Panc1 (cell line): ENCODE measurements around the gene TBC1D2. TPM values are rescaled to one million over a fixed set of nuclear protein-coding genes. Genes with fewer than 3 reads are reported as not detected.

Experiments
- ATAC-seq: fragments of 200-7000 bp; cut with Tn5 transposase; 2 replicates; pipeline ENCODE4 v1.9.1; 2020; ENCODE audit warnings: mild to moderate bottlenecking, moderate library complexity
- BruUV-seq: library from RNA; stranded (reverse); fragments of 400-500 nt; replicated peaks from 2 replicates; lab custom pipeline; 2021; lab: Mats Ljungman, UMichigan
- CTCF ChIA-PET: fragments of 300-600 bp; sonication (Branson Sonifier 250); formaldehyde crosslinking; loops from one replicate; lab custom pipeline; 2022; ENCODE audit warnings: antibody characterized with exemption; lab: Charles Lee
- POLR2A ChIA-PET: fragments of 300-600 bp; sonication (Branson Sonifier 250); formaldehyde crosslinking; loops from one replicate; lab custom pipeline; 2022; ENCODE audit warnings: antibody characterized with exemption; lab: Charles Lee
- DNase-seq: peaks from one replicate; pipeline ENCODE4 v3.0.0-alpha.2; 2010; ENCODE audit warnings: low read depth, low spot score
- H3K27ac ChIP-seq: 2 replicates; pipeline ENCODE4 v1.5.1; 2011; ENCODE audit warnings: mild to moderate bottlenecking, low read length, inconsistent platforms
- H3K27me3 ChIP-seq: fragments of 200-500 bp; sonication (Bioruptor generic); 2 replicates; pipeline ENCODE4 v1.6.0; 2014; ENCODE audit warnings: low read length, inconsistent platforms; ENCODE audit not compliant: control insufficient read depth, insufficient read depth
- H3K36me3 ChIP-seq: fragments of 200-500 bp; sonication (Bioruptor generic); 2 replicates; pipeline ENCODE4 v1.5.1; 2014; ENCODE audit warnings: inconsistent platforms, mild to moderate bottlenecking, low read length, moderate library complexity; ENCODE audit not compliant: control insufficient read depth, insufficient read depth
- H3K4me1 ChIP-seq: 2 replicates; pipeline ENCODE4 v1.5.1; 2011; ENCODE audit warnings: inconsistent platforms, mild to moderate bottlenecking, low read length, moderate library complexity; ENCODE audit not compliant: control insufficient read depth, insufficient read depth
- H3K4me3 ChIP-seq, 2 experiments: 2 replicates each; pipeline ENCODE4 v1.5.1; 2011 to 2012; ENCODE audit warnings: low read depth in 2 of 2, low read length in 2 of 2, mild to moderate bottlenecking in 2 of 2, inconsistent platforms in 1 of 2, moderate library complexity in 1 of 2
- H3K9me3 ChIP-seq: fragments of 200-500 bp; sonication (Bioruptor generic); 2 replicates; pipeline ENCODE4 v1.5.1; 2014; ENCODE audit warnings: low read depth, mild to moderate bottlenecking, inconsistent platforms, low read length, moderate library complexity; ENCODE audit not compliant: control insufficient read depth, insufficient read depth
- CTCF ChIP-seq: fragments of 450-650 bp; IDR thresholded peaks from 2 replicates; pipeline ENCODE4 v1.5.1; 2017; ENCODE audit warnings: mild to moderate bottlenecking
- POLR2AphosphoS5 ChIP-seq: IDR thresholded peaks from 2 replicates; pipeline ENCODE4 v1.6.1; 2012; ENCODE audit warnings: mild to moderate bottlenecking, low read depth, low read length, moderate library complexity
- REST ChIP-seq, 2 experiments: IDR thresholded peaks; 2 replicates each; pipeline ENCODE4 v1.6.1; 2011 to 2012; ENCODE audit warnings: low read depth in 2 of 2, control low read depth in 1 of 2, low read length in 1 of 2, mild to moderate bottlenecking in 1 of 2, moderate library complexity in 1 of 2; ENCODE audit not compliant: insufficient read depth in 1 of 2
- SIN3A ChIP-seq: IDR thresholded peaks from 2 replicates; pipeline ENCODE4 v1.6.1; 2012; ENCODE audit warnings: low read depth, mild to moderate bottlenecking, low read length, moderate library complexity, borderline replicate concordance; ENCODE audit not compliant: insufficient read depth
- TCF7L2 ChIP-seq: IDR thresholded peaks from 2 replicates; pipeline ENCODE4 v1.6.1; 2011; ENCODE audit warnings: mild to moderate bottlenecking, low read depth, low read length, inconsistent platforms
- in situ Hi-C: cut with HindIII; loops from 2 replicates; pipeline ENCODE4 v1.10.0; 2016; ENCODE audit warnings: low sequenced_read_pairs, low pct_unique_long_range_greater_than_20kb
- intact Hi-C: fragments of 100-400 bp; cut with micrococcal nuclease; formaldehyde crosslinking; loops from one replicate; pipeline ENCODE4 v1.10.0; 2022; ENCODE audit not compliant: unreplicated experiment
- total RNA-seq: library from RNA; stranded (reverse); gene quantifications from one replicate; pipeline ENCODE4 v1.2.1, GENCODE V29; 2021; ENCODE audit not compliant: unreplicated experiment

TBC1D2 gene
- total RNA-seq, 1 experiment from 2014 or later: 2.4 TPM

GRCh38 chr9:98195671-98196070 is 59.8 kb downstream of the TBC1D2 start:
- POLR2A ChIA-PET: no interaction called here
- no peaks in the 10 kb centered on the region for H3K27me3 ChIP-seq

GRCh38 chr9:98193336-98193944 is 62.0 kb downstream of the TBC1D2 start:
- CTCF ChIA-PET: no interaction called here
- peak overlapping the region; percentile 56 to 58 for H3K4me3 ChIP-seq
- H3K27ac ChIP-seq: no peak overlapping the region
- no peaks in the 10 kb centered on the region for H3K27me3 ChIP-seq
- no TSS peak for BruUV-seq
- H3K9me3 ChIP-seq: no peaks in the 10 kb centered on the region
- no peaks in the 10 kb centered on the region; the same call in 1 of the 2 replicates for H3K4me1 ChIP-seq
- no peak for DNase-seq
- in situ Hi-C loops: no loop called here
- no peaks in the 10 kb centered on the region for H3K36me3 ChIP-seq
- TF ChIP-seq POLR2AphosphoS5: no peak
- no peak for TF ChIP-seq SIN3A
- TF ChIP-seq REST (IDR thresholded peaks at IDR 0.05; ENCODE audit: insufficient read depth in 1 of 2, low read depth in 2 of 2, low read length in 1 of 2): no peak
- no peak for TF ChIP-seq TCF7L2
- TF ChIP-seq CTCF: no peak
- intact Hi-C loops: loop anchor here (10.0 kb wide), 1 partner anchor 79 kb away; the partner anchor contains the start of gene TRIM14
- POLR2A ChIA-PET: no interaction called here
- no peak for ATAC-seq

More at GRCh38 chr9:98195671-98196070, 59.8 kb downstream of the TBC1D2 start:
- TF ChIP-seq TCF7L2 (no peak), CTCF (no peak), POLR2AphosphoS5 (no peak)
- no peaks in the 10 kb centered on the region; the same call in 1 of the 2 replicates for H3K4me1 ChIP-seq
- in situ Hi-C loops (no loop called here), intact Hi-C loops (loop anchor here (10.0 kb wide), 1 partner anchor 81 kb away; the partner anchor contains the start of gene TRIM14)
- no peaks in the 10 kb centered on the region for H3K36me3 ChIP-seq
- no peaks in the 10 kb centered on the region for H3K9me3 ChIP-seq
- no TSS peak for BruUV-seq
- no peak for ATAC-seq
- no peak overlapping the region for H3K4me3 ChIP-seq
- no peak for DNase-seq
- H3K27ac ChIP-seq: no peak overlapping the region
- CTCF ChIA-PET: no interaction called here
